ENCODE data around the gene ZNF586. TPM values are rescaled to one million over a fixed set of nuclear protein-coding genes. Genes with fewer than 3 reads are reported as not detected.
"Not testable (repeated sequence)": the region's sequence is repeated elsewhere in the genome, so short reads cannot be mapped to it uniquely, and the experiment has no call there.

The ZNF586 gene
- total and polyA plus RNA-seq, 2 donors from 2014 or later = 6.3 to 18.7 TPM

- intact Hi-C loops (cut with DNase I) = no loop called here
- Histone ChIP-seq H3K36me3 (ENCODE audit: control insufficient read depth in 2 of 3, insufficient read depth in 3 of 3, low read length in 3 of 3) (peaks cover 2 to 8% (median 4%) of the 10 kb centered on the region in 3 donors), H3K27ac (ENCODE audit: low read depth in 2 of 2, low read length in 2 of 2) (no peak overlapping the region), H3K4me3 (ENCODE audit: low read length in 3 of 3) (no peak overlapping the region), H3K27me3 (ENCODE audit: control insufficient read depth, insufficient read depth, low read length) (no peaks in the 10 kb centered on the region), H3K9ac (ENCODE audit: low read length in 3 of 3) (no peak overlapping the region), H3K4me1 (ENCODE audit: control insufficient read depth in 2 of 3, insufficient read depth in 2 of 3, low read depth in 1 of 3, low read length in 3 of 3) (no peaks in the 10 kb centered on the region), H3K9me3 (ENCODE audit: control insufficient read depth in 2 of 3, insufficient read depth in 1 of 3, low read length in 3 of 3) (no peaks in the 10 kb centered on the region)
- DNase-seq (no peak), FAIRE-seq (no peak)
- TF ChIP-seq, protein P1, sequence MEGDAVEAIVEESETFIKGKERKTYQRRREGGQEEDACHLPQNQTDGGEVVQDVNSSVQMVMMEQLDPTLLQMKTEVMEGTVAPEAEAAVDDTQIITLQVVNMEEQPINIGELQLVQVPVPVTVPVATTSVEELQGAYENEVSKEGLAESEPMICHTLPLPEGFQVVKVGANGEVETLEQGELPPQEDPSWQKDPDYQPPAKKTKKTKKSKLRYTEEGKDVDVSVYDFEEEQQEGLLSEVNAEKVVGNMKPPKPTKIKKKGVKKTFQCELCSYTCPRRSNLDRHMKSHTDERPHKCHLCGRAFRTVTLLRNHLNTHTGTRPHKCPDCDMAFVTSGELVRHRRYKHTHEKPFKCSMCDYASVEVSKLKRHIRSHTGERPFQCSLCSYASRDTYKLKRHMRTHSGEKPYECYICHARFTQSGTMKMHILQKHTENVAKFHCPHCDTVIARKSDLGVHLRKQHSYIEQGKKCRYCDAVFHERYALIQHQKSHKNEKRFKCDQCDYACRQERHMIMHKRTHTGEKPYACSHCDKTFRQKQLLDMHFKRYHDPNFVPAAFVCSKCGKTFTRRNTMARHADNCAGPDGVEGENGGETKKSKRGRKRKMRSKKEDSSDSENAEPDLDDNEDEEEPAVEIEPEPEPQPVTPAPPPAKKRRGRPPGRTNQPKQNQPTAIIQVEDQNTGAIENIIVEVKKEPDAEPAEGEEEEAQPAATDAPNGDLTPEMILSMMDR (IDR thresholded peaks at IDR 0.05; ENCODE audit: borderline replicate concordance, extremely low read depth, insufficient read depth) = no peak
These were observed 16.8 kb downstream of the ZNF586 start for GRCh38 chr19:57786286-57786685.

DNA sequence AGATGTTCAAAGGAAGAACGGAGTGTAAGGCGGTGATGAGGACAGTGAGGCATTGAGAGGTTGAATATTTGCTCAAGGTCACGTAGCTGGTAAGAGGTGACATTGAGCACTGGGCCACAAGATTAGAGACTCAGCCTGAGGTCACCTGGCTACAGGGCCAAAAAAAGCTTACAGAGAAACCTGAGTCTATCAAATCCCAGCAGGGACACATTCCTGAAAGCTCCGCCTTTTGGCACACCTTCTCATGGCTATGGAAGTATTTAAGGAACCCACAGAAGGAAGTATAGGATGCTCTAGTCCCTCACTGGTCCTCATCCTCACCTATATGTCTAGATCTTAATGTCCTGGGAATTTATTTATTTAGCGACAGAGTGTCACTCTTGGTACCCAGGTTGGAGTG is 17.4 kb downstream of the ZNF586 start:
- Histone ChIP-seq H3K9ac (ENCODE audit: low read length in 3 of 3) (no peak overlapping the region), H3K4me3 (ENCODE audit: low read length in 3 of 3) (no peak overlapping the region), H3K27ac (ENCODE audit: low read depth in 2 of 2, low read length in 2 of 2) (no peak overlapping the region), H3K36me3 (ENCODE audit: control insufficient read depth in 2 of 3, insufficient read depth in 3 of 3, low read length in 3 of 3) (peaks cover 4 to 8% (median 6%) of the 10 kb centered on the region in 3 donors), H3K4me1 (ENCODE audit: control insufficient read depth in 2 of 3, insufficient read depth in 2 of 3, low read depth in 1 of 3, low read length in 3 of 3) (no peaks in the 10 kb centered on the region), H3K27me3 (ENCODE audit: control insufficient read depth, insufficient read depth, low read length) (no peaks in the 10 kb centered on the region), H3K9me3 (ENCODE audit: control insufficient read depth in 2 of 3, insufficient read depth in 1 of 3, low read length in 3 of 3) (peaks cover 0 to 1% (median 0%) of the 10 kb centered on the region in 3 donors)
- intact Hi-C loops (cut with DNase I) = no loop called here
- no peak for DNase-seq
- no peak for FAIRE-seq
- TF ChIP-seq, protein P1 (IDR thresholded peaks at IDR 0.05; ENCODE audit: borderline replicate concordance, extremely low read depth, insufficient read depth) = no peak

- Histone ChIP-seq H3K4me1 (ENCODE audit: control insufficient read depth in 2 of 3, insufficient read depth in 2 of 3, low read depth in 1 of 3, low read length in 3 of 3) (no peaks in the 10 kb centered on the region), H3K27me3 (ENCODE audit: control insufficient read depth, insufficient read depth, low read length) (no peaks in the 10 kb centered on the region), H3K4me3 (ENCODE audit: low read length in 3 of 3) (no peak overlapping the region), H3K36me3 (ENCODE audit: control insufficient read depth in 2 of 3, insufficient read depth in 3 of 3, low read length in 3 of 3) (peaks cover 4 to 12% (median 7%) of the 10 kb centered on the region in 3 donors), H3K9ac (ENCODE audit: low read length in 3 of 3) (no peak overlapping the region), H3K9me3 (ENCODE audit: control insufficient read depth in 2 of 3, insufficient read depth in 1 of 3, low read length in 3 of 3) (peaks cover 0 to 2% (median 0%) of the 10 kb centered on the region in 3 donors), H3K27ac (ENCODE audit: low read depth in 2 of 2, low read length in 2 of 2) (no peak overlapping the region)
- DNase-seq (no peak), FAIRE-seq (no peak)
- TF ChIP-seq, protein P1 (IDR thresholded peaks at IDR 0.05; ENCODE audit: borderline replicate concordance, extremely low read depth, insufficient read depth) = no peak
- intact Hi-C loops (cut with DNase I) = no loop called here
These were observed 18.7 kb downstream of the ZNF586 start for GRCh38 chr19:57788114-57788692.

DNA sequence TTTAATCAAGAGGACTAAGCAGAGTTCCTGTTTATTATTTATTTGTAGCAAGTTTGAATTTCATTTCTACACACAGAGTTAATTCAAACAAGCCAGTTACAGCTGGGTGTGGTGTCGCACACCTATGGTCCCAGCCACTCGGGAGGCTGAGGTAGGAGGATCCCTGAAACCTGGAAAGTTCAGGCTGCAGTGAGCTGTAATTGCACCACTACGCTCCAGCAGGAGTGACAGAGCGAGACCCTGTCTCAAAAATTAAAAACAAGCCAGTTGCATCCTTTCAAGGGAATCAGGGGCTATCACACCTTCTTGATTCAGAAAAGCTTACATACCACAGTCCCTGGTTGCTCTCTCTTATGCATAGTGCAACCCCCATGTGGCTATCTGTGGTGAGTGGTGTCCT is 19.8 kb downstream of the ZNF586 start:
- Histone ChIP-seq H3K9me3 (ENCODE audit: control insufficient read depth in 2 of 3, insufficient read depth in 1 of 3, low read length in 3 of 3) (peaks cover 0 to 2% (median 0%) of the 10 kb centered on the region in 3 donors), H3K36me3 (ENCODE audit: control insufficient read depth in 2 of 3, insufficient read depth in 3 of 3, low read length in 3 of 3) (peaks cover 4 to 12% (median 7%) of the 10 kb centered on the region in 3 donors), H3K27ac (ENCODE audit: low read depth in 2 of 2, low read length in 2 of 2) (no peak overlapping the region), H3K27me3 (ENCODE audit: control insufficient read depth, insufficient read depth, low read length) (no peaks in the 10 kb centered on the region), H3K9ac (ENCODE audit: low read length in 3 of 3) (no peak overlapping the region), H3K4me3 (ENCODE audit: low read length in 3 of 3) (no peak overlapping the region), H3K4me1 (ENCODE audit: control insufficient read depth in 2 of 3, insufficient read depth in 2 of 3, low read depth in 1 of 3, low read length in 3 of 3) (no peaks in the 10 kb centered on the region)
- DNase-seq = no peak
- no peak for FAIRE-seq
- TF ChIP-seq, protein P1 (IDR thresholded peaks at IDR 0.05; ENCODE audit: borderline replicate concordance, extremely low read depth, insufficient read depth) = no peak
- intact Hi-C loops (cut with DNase I) = no loop called here

GRCh38 chr19:57796580-57796979 is 27.1 kb downstream of the ZNF586 start:
- H3K27ac ChIP-seq (ENCODE audit: low read depth in 2 of 2, low read length in 2 of 2); H3K27me3 ChIP-seq (ENCODE audit: control insufficient read depth, insufficient read depth, low read length); DNase-seq; H3K9me3 ChIP-seq (ENCODE audit: control insufficient read depth in 2 of 3, insufficient read depth in 1 of 3, low read length in 3 of 3); FAIRE-seq; intact Hi-C loops (cut with DNase I); H3K4me3 ChIP-seq (ENCODE audit: low read length in 3 of 3); H3K36me3 ChIP-seq (ENCODE audit: control insufficient read depth in 2 of 3, insufficient read depth in 3 of 3, low read length in 3 of 3); H3K9ac ChIP-seq (ENCODE audit: low read length in 3 of 3); H3K4me1 ChIP-seq (ENCODE audit: control insufficient read depth in 2 of 3, insufficient read depth in 2 of 3, low read depth in 1 of 3, low read length in 3 of 3): not testable (repeated sequence)

Measured in kidney (tissue), 14 donors.